Measurements from ENCODE around the gene SLC6A19. TPM values are rescaled to one million over a fixed set of nuclear protein-coding genes. Genes with fewer than 3 reads are reported as not detected.

The SLC6A19 gene
- total and polyA plus RNA-seq, 4 donors, result 0.17 to 4.9 (median 0.91) TPM

DNA sequence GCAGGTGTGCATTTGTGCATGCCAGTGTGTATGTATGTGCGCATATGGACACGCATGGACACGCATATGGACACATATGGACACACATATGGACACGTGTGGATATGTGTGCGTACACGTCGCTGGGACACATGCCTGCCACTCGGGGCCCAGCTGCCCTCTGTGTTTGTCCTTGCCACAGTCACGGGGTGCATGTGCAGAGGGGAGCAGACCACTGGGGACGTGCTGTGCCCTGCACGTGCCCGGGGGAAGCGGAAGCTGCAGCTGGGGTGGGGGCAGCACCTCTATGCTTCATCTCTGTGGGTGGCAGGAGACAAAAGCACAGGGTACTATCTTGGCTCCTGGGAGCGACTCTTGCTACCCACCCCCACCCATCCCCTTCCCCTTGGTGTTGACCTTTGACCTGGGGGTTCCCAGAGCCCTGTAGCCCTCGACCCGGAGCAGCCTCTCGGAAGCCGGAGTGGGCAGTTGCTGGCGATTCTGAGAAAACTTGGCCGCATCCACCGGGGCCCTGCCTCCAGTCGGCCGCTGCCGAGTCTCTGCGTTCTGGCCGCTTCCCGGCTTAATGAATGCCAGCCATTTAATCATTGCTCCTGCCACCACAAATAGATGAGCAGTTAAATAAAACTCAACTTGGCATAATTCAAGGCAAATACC is 21.4 kb downstream of the SLC6A19 start:
- Histone ChIP-seq H3K36me3 (ENCODE audit: control insufficient read depth in 4 of 4, insufficient read depth in 3 of 4, low read depth in 1 of 4, low read length in 3 of 4) (no peaks in the 10 kb centered on the region), H3K27ac (ENCODE audit: low read depth in 1 of 2, low read length in 2 of 2) (no peak overlapping the region), H3K4me3 (ENCODE audit: low read depth in 1 of 3, low read length in 3 of 3) (no peak overlapping the region), H3K9me3 (ENCODE audit: control insufficient read depth in 4 of 4, low read length in 3 of 4) (no peaks in the 10 kb centered on the region), H3K4me1 (ENCODE audit: control insufficient read depth in 4 of 4, insufficient read depth in 4 of 4, low read length in 3 of 4) (no peaks in the 10 kb centered on the region), H3K27me3 (ENCODE audit: control insufficient read depth in 4 of 4, insufficient read depth in 4 of 4, low read length in 3 of 4) (no peaks in the 10 kb centered on the region), H3K9ac (ENCODE audit: low read depth in 1 of 2, low read length in 2 of 2) (no peak overlapping the region)
- TF ChIP-seq YY1 (IDR thresholded peaks at IDR 0.05) (no peak), SP1 (IDR thresholded peaks at IDR 0.05) (no peak), HNF4G (IDR thresholded peaks at IDR 0.05) (no peak), RAD21 (IDR thresholded peaks at IDR 0.05) (no peak), HNF4A (conservative IDR thresholded peaks at IDR 0.05) (no peak), RXRA (IDR thresholded peaks at IDR 0.05) (no peak), EGR1 (IDR thresholded peaks at IDR 0.05; ENCODE audit: low read depth in 2 of 2) (no peak), GABPA (IDR thresholded peaks at IDR 0.05 in 1 of 2, conservative IDR thresholded peaks at IDR 0.05 in 1 of 2) (no peak), FOXA2 (IDR thresholded peaks at IDR 0.05) (no peak)
- TF ChIP-seq, protein P1, sequence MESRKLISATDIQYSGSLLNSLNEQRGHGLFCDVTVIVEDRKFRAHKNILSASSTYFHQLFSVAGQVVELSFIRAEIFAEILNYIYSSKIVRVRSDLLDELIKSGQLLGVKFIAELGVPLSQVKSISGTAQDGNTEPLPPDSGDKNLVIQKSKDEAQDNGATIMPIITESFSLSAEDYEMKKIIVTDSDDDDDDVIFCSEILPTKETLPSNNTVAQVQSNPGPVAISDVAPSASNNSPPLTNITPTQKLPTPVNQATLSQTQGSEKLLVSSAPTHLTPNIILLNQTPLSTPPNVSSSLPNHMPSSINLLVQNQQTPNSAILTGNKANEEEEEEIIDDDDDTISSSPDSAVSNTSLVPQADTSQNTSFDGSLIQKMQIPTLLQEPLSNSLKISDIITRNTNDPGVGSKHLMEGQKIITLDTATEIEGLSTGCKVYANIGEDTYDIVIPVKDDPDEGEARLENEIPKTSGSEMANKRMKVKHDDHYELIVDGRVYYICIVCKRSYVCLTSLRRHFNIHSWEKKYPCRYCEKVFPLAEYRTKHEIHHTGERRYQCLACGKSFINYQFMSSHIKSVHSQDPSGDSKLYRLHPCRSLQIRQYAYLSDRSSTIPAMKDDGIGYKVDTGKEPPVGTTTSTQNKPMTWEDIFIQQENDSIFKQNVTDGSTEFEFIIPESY (IDR thresholded peaks at IDR 0.05), result no peak
- TF ChIP-seq, protein P2, sequence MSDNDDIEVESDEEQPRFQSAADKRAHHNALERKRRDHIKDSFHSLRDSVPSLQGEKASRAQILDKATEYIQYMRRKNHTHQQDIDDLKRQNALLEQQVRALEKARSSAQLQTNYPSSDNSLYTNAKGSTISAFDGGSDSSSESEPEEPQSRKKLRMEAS (IDR thresholded peaks at IDR 0.05), result no peak
- TF ChIP-seq, protein P3, sequence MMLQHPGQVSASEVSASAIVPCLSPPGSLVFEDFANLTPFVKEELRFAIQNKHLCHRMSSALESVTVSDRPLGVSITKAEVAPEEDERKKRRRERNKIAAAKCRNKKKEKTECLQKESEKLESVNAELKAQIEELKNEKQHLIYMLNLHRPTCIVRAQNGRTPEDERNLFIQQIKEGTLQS (IDR thresholded peaks at IDR 0.05), result no peak
- TF ChIP-seq, protein P4, sequence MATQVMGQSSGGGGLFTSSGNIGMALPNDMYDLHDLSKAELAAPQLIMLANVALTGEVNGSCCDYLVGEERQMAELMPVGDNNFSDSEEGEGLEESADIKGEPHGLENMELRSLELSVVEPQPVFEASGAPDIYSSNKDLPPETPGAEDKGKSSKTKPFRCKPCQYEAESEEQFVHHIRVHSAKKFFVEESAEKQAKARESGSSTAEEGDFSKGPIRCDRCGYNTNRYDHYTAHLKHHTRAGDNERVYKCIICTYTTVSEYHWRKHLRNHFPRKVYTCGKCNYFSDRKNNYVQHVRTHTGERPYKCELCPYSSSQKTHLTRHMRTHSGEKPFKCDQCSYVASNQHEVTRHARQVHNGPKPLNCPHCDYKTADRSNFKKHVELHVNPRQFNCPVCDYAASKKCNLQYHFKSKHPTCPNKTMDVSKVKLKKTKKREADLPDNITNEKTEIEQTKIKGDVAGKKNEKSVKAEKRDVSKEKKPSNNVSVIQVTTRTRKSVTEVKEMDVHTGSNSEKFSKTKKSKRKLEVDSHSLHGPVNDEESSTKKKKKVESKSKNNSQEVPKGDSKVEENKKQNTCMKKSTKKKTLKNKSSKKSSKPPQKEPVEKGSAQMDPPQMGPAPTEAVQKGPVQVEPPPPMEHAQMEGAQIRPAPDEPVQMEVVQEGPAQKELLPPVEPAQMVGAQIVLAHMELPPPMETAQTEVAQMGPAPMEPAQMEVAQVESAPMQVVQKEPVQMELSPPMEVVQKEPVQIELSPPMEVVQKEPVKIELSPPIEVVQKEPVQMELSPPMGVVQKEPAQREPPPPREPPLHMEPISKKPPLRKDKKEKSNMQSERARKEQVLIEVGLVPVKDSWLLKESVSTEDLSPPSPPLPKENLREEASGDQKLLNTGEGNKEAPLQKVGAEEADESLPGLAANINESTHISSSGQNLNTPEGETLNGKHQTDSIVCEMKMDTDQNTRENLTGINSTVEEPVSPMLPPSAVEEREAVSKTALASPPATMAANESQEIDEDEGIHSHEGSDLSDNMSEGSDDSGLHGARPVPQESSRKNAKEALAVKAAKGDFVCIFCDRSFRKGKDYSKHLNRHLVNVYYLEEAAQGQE (IDR thresholded peaks at IDR 0.05), result no peak
- 88% methylated on average over 27 of the region's 27 CpGs for WGBS
- no peak for DNase-seq (ENCODE audit: low spot score)

DNA sequence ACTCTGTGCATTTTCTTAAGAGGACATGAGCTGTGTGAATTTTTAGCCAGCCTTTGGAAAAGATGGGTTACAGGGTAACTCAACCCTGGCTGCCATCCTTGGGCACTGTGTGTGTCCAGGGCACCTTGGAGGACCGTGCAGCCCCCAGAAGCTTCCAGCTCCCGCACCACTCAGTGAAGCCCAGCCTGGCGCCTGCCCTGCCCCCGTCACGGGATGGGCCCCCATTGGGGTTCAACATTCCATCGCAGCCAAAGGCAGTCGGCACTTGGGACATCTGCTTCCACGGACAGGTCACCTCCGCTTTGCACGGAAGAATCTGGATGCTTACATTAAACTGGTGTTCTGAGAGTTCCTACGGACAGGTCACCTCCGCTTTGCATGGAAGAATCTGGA is 21.9 kb downstream of the SLC6A19 start:
- Histone ChIP-seq H3K9ac (ENCODE audit: low read depth in 1 of 2, low read length in 2 of 2) (no peak overlapping the region), H3K9me3 (ENCODE audit: control insufficient read depth in 4 of 4, low read length in 3 of 4) (no peaks in the 10 kb centered on the region), H3K4me1 (ENCODE audit: control insufficient read depth in 4 of 4, insufficient read depth in 4 of 4, low read length in 3 of 4) (no peaks in the 10 kb centered on the region), H3K4me3 (ENCODE audit: low read depth in 1 of 3, low read length in 3 of 3) (no peak overlapping the region), H3K27ac (ENCODE audit: low read depth in 1 of 2, low read length in 2 of 2) (no peak overlapping the region), H3K27me3 (ENCODE audit: control insufficient read depth in 4 of 4, insufficient read depth in 4 of 4, low read length in 3 of 4) (no peaks in the 10 kb centered on the region), H3K36me3 (ENCODE audit: control insufficient read depth in 4 of 4, insufficient read depth in 3 of 4, low read depth in 1 of 4, low read length in 3 of 4) (no peaks in the 10 kb centered on the region)
- 91% methylated on average over 12 of the region's 12 CpGs for whole genome bisulfite sequencing
- DNase-seq (ENCODE audit: low spot score), result no peak
- TF ChIP-seq HNF4A (conservative IDR thresholded peaks at IDR 0.05) (no peak), EGR1 (IDR thresholded peaks at IDR 0.05; ENCODE audit: low read depth in 2 of 2) (no peak), JUND (IDR thresholded peaks at IDR 0.05) (no peak), YY1 (IDR thresholded peaks at IDR 0.05) (no peak), SP1 (IDR thresholded peaks at IDR 0.05) (no peak), TAF1 (conservative IDR thresholded peaks at IDR 0.05) (no peak), HNF4G (IDR thresholded peaks at IDR 0.05) (no peak), RXRA (IDR thresholded peaks at IDR 0.05) (no peak), RAD21 (IDR thresholded peaks at IDR 0.05) (no peak), NR2F2 (IDR thresholded peaks at IDR 0.05) (no peak)
- TF ChIP-seq, protein P4 (IDR thresholded peaks at IDR 0.05), result no peak
- TF ChIP-seq, protein P5, sequence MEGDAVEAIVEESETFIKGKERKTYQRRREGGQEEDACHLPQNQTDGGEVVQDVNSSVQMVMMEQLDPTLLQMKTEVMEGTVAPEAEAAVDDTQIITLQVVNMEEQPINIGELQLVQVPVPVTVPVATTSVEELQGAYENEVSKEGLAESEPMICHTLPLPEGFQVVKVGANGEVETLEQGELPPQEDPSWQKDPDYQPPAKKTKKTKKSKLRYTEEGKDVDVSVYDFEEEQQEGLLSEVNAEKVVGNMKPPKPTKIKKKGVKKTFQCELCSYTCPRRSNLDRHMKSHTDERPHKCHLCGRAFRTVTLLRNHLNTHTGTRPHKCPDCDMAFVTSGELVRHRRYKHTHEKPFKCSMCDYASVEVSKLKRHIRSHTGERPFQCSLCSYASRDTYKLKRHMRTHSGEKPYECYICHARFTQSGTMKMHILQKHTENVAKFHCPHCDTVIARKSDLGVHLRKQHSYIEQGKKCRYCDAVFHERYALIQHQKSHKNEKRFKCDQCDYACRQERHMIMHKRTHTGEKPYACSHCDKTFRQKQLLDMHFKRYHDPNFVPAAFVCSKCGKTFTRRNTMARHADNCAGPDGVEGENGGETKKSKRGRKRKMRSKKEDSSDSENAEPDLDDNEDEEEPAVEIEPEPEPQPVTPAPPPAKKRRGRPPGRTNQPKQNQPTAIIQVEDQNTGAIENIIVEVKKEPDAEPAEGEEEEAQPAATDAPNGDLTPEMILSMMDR (IDR thresholded peaks at IDR 0.05; ENCODE audit: low read depth, low read length, missing input control), result no peak
- TF ChIP-seq, protein P1 (IDR thresholded peaks at IDR 0.05), result no peak
